GM12878 (cell line): ENCODE data around the gene TCF12. TPM values are rescaled to one million over a fixed set of nuclear protein-coding genes. Genes with fewer than 3 reads are reported as not detected.

Source experiments
- ATF7 ChIP-seq: fragments of 450-650 bp; IDR thresholded peaks from 2 replicates; pipeline ENCODE4 v1.6.1; 2016; ENCODE audit warnings: low read depth, mild to moderate bottlenecking
- BRCA1 ChIP-seq: IDR thresholded peaks from 2 replicates; pipeline ENCODE4 v1.6.1; 2011; ENCODE audit warnings: low read depth, low read length, improper control_type of control experiment
- CBX3 ChIP-seq: fragments of 200-600 bp; sonication (generic); IDR thresholded peaks from 2 replicates; pipeline ENCODE4 v1.6.1; 2016; ENCODE audit warnings: low read depth, borderline replicate concordance
- CHD1 ChIP-seq: IDR thresholded peaks from 2 replicates; pipeline ENCODE4 v1.6.1; 2012; ENCODE audit warnings: low read depth, low read length, improper control_type of control experiment
- CREB1 ChIP-seq: IDR thresholded peaks from 2 replicates; pipeline ENCODE4 v1.6.1; 2012; ENCODE audit warnings: low read depth, mild to moderate bottlenecking, inconsistent platforms
- CREM ChIP-seq: IDR thresholded peaks from 2 replicates; pipeline ENCODE4 v1.6.1; 2014; ENCODE audit warnings: antibody characterized with exemption, low read depth
- JUNB ChIP-seq: IDR thresholded peaks from 2 replicates; pipeline ENCODE4 v1.6.1; 2016; ENCODE audit warnings: antibody characterized with exemption, mild to moderate bottlenecking
- KLF5 ChIP-seq: fragments of 450-650 bp; IDR thresholded peaks from 2 replicates; pipeline ENCODE4 v1.6.1; 2014; ENCODE audit warnings: mild to moderate bottlenecking; ENCODE audit not compliant: partially characterized antibody
- MTA2 ChIP-seq: fragments of 450-650 bp; IDR thresholded peaks from 2 replicates; pipeline ENCODE4 v1.6.1; 2016; ENCODE audit warnings: low read depth, mild to moderate bottlenecking, moderate library complexity
- NFXL1 ChIP-seq: fragments of 450-650 bp; IDR thresholded peaks from 2 replicates; pipeline ENCODE4 v1.6.1; 2017; ENCODE audit warnings: antibody characterized with exemption, mild to moderate bottlenecking, borderline replicate concordance
- PML ChIP-seq: IDR thresholded peaks from 2 replicates; pipeline ENCODE4 v1.6.1; 2012; ENCODE audit warnings: low read length, inconsistent platforms
- POLR2AphosphoS5 ChIP-seq: IDR thresholded peaks from 2 replicates; pipeline ENCODE4 v1.6.1; 2011; ENCODE audit warnings: mild to moderate bottlenecking, low read length, inconsistent platforms
- POU2F2 ChIP-seq: IDR thresholded peaks from 3 replicates; pipeline ENCODE4 v1.6.1; 2011; ENCODE audit warnings: low read depth, mild to moderate bottlenecking, low read length, borderline replicate concordance
- STAT1 ChIP-seq: fragments of 450-650 bp; conservative IDR thresholded peaks from 2 replicates; pipeline ENCODE4 v1.6.1; 2014; ENCODE audit warnings: antibody characterized with exemption, mild to moderate bottlenecking
- TBL1XR1 ChIP-seq: IDR thresholded peaks from 2 replicates; pipeline ENCODE4 v1.6.1; 2012; ENCODE audit warnings: low read depth, low read length, improper control_type of control experiment
- ZNF274 ChIP-seq: IDR thresholded peaks from one replicate; pipeline ENCODE4 v1.8.0; 2011; ENCODE audit not compliant: insufficient read length, insufficient read depth
- polyA plus RNA-seq, 11 experiments: library from polyadenylated mRNA; depleted of rRNA in 4 of 11; unstranded in 6 of 11; stranded (reverse) in 5 of 11; fragments of >200 nt; fragmentation: Nextera tagmentation in 4 of 11; fragmentation: Illumina TruSeq in 1 of 11; extraction: Ambion mirVana in 4 of 11; extraction: Trizol in 1 of 11; gene quantifications; 1 replicate in 1 of 11; 2 replicates in 10 of 11; pipeline versions ENCODE4 v1.2.1 to v1.2.3, GENCODE V29; 2011 to 2016; ENCODE audit warnings: inconsistent platforms in 2 of 11, missing spikeins in 2 of 11, low read depth in 1 of 11
- total RNA-seq, 4 experiments: library from RNA; depleted of rRNA in 3 of 4; stranded (reverse); fragments of >200 nt in 3 of 4; fragmentation: Illumina TruSeq in 1 of 4; extraction: Trizol in 1 of 4; gene quantifications; 2 replicates each; pipeline versions ENCODE4 v1.2.1 to v1.2.3, GENCODE V29; 2013 to 2021
- TF ChIP-seq, protein P1 (sequence below): fragments of 450-650 bp; IDR thresholded peaks from 2 replicates; pipeline ENCODE4 v1.6.1; 2017; ENCODE audit warnings: antibody characterized with exemption, mild to moderate bottlenecking, moderate library complexity
- TF ChIP-seq, protein P2 (sequence below): fragments of 450-650 bp; IDR thresholded peaks from 2 replicates; pipeline ENCODE4 v1.6.1; 2016; ENCODE audit warnings: mild to moderate bottlenecking, moderate library complexity, borderline replicate concordance
- TF ChIP-seq, protein P3 (sequence below): fragments of 150-350 bp; IDR thresholded peaks from 2 replicates; pipeline ENCODE4 v1.6.1; 2014; ENCODE audit warnings: mild to moderate bottlenecking, low read depth, low read length
- TF ChIP-seq, protein P4 (sequence below): fragments of 450-650 bp; IDR thresholded peaks from 2 replicates; pipeline ENCODE4 v1.6.1; 2017; ENCODE audit warnings: mild to moderate bottlenecking, low read depth, inconsistent platforms; ENCODE audit not compliant: poor library complexity, severe bottlenecking

The TCF12 gene
- total and polyA plus RNA-seq, 10 of the 15 experiments (the other 5 are each of a cell fraction or from before 2014, with no cell fraction given), result 8.2 to 70.9 (median 49.5) TPM

GRCh38 chr15:57223345-57223744 is 304.9 kb downstream of the TCF12 start (continued):
- TF ChIP-seq, protein P1, sequence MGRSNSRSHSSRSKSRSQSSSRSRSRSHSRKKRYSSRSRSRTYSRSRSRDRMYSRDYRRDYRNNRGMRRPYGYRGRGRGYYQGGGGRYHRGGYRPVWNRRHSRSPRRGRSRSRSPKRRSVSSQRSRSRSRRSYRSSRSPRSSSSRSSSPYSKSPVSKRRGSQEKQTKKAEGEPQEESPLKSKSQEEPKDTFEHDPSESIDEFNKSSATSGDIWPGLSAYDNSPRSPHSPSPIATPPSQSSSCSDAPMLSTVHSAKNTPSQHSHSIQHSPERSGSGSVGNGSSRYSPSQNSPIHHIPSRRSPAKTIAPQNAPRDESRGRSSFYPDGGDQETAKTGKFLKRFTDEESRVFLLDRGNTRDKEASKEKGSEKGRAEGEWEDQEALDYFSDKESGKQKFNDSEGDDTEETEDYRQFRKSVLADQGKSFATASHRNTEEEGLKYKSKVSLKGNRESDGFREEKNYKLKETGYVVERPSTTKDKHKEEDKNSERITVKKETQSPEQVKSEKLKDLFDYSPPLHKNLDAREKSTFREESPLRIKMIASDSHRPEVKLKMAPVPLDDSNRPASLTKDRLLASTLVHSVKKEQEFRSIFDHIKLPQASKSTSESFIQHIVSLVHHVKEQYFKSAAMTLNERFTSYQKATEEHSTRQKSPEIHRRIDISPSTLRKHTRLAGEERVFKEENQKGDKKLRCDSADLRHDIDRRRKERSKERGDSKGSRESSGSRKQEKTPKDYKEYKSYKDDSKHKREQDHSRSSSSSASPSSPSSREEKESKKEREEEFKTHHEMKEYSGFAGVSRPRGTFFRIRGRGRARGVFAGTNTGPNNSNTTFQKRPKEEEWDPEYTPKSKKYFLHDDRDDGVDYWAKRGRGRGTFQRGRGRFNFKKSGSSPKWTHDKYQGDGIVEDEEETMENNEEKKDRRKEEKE, result no peak
- TF ChIP-seq POLR2AphosphoS5 (no peak), BRCA1 (no peak), CBX3 (no peak), CREM (no peak), NFXL1 (no peak), TBL1XR1 (no peak), ZNF274 (no peak), MTA2 (peak; percentile 76; the same call in 1 of the 2 replicates), POU2F2 (no peak), KLF5 (no peak), ATF7 (no peak), STAT1 (no peak), PML (no peak), CREB1 (no peak), JUNB (peak; percentile 44), CHD1 (no peak)
- TF ChIP-seq, protein P2, sequence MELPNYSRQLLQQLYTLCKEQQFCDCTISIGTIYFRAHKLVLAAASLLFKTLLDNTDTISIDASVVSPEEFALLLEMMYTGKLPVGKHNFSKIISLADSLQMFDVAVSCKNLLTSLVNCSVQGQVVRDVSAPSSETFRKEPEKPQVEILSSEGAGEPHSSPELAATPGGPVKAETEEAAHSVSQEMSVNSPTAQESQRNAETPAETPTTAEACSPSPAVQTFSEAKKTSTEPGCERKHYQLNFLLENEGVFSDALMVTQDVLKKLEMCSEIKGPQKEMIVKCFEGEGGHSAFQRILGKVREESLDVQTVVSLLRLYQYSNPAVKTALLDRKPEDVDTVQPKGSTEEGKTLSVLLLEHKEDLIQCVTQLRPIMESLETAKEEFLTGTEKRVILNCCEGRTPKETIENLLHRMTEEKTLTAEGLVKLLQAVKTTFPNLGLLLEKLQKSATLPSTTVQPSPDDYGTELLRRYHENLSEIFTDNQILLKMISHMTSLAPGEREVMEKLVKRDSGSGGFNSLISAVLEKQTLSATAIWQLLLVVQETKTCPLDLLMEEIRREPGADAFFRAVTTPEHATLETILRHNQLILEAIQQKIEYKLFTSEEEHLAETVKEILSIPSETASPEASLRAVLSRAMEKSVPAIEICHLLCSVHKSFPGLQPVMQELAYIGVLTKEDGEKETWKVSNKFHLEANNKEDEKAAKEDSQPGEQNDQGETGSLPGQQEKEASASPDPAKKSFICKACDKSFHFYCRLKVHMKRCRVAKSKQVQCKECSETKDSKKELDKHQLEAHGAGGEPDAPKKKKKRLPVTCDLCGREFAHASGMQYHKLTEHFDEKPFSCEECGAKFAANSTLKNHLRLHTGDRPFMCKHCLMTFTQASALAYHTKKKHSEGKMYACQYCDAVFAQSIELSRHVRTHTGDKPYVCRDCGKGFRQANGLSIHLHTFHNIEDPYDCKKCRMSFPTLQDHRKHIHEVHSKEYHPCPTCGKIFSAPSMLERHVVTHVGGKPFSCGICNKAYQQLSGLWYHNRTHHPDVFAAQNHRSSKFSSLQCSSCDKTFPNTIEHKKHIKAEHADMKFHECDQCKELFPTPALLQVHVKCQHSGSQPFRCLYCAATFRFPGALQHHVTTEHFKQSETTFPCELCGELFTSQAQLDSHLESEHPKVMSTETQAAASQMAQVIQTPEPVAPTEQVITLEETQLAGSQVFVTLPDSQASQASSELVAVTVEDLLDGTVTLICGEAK, result no peak
- TF ChIP-seq, protein P3, sequence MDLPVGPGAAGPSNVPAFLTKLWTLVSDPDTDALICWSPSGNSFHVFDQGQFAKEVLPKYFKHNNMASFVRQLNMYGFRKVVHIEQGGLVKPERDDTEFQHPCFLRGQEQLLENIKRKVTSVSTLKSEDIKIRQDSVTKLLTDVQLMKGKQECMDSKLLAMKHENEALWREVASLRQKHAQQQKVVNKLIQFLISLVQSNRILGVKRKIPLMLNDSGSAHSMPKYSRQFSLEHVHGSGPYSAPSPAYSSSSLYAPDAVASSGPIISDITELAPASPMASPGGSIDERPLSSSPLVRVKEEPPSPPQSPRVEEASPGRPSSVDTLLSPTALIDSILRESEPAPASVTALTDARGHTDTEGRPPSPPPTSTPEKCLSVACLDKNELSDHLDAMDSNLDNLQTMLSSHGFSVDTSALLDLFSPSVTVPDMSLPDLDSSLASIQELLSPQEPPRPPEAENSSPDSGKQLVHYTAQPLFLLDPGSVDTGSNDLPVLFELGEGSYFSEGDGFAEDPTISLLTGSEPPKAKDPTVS, result no peak
- TF ChIP-seq, protein P4, sequence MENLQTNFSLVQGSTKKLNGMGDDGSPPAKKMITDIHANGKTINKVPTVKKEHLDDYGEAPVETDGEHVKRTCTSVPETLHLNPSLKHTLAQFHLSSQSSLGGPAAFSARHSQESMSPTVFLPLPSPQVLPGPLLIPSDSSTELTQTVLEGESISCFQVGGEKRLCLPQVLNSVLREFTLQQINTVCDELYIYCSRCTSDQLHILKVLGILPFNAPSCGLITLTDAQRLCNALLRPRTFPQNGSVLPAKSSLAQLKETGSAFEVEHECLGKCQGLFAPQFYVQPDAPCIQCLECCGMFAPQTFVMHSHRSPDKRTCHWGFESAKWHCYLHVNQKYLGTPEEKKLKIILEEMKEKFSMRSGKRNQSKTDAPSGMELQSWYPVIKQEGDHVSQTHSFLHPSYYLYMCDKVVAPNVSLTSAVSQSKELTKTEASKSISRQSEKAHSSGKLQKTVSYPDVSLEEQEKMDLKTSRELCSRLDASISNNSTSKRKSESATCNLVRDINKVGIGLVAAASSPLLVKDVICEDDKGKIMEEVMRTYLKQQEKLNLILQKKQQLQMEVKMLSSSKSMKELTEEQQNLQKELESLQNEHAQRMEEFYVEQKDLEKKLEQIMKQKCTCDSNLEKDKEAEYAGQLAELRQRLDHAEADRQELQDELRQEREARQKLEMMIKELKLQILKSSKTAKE, result peak; percentile 29
